Esophagus muscularis mucosa (tissue), 3 donors: ENCODE data around the gene S1PR2.

Experiments used
- CTCF ChIP-seq, 3 experiments: fragments of 200-600 bp in 2 of 3; fragments of 450-650 bp in 1 of 3; sonication (generic) in 2 of 3; IDR thresholded peaks; one replicate each; pipeline ENCODE4 v1.5.1; 2017 to 2019; ENCODE audit warnings: antibody characterized with exemption in 3 of 3, mild to moderate bottlenecking in 2 of 3, moderate library complexity in 1 of 3
- POLR2A ChIP-seq: fragments of 450-650 bp; IDR thresholded peaks from one replicate; pipeline ENCODE4 v1.6.1; 2017; ENCODE audit warnings: antibody characterized with exemption, moderate library complexity, mild to moderate bottlenecking, low read depth

- TF ChIP-seq CTCF (IDR thresholded peaks at IDR 0.05) (no peak), POLR2A (peak; percentile 59)
Observed at GRCh38 chr19:10270616-10271394, 39.7 kb upstream of the S1PR2 start, which contains the start of gene ICAM1.
